GM19240 (cell line): ENCODE measurements around the gene HES5.
"Not testable (repeated sequence)": the region's sequence is repeated elsewhere in the genome, so short reads cannot be mapped to it uniquely, and the experiment has no call there.

Experiments used
- DNase-seq: peaks from one replicate; pipeline ENCODE4 v3.0.0; 2011; ENCODE audit warnings: low spot score; ENCODE audit not compliant: insufficient read length

Gene HES5

DNA sequence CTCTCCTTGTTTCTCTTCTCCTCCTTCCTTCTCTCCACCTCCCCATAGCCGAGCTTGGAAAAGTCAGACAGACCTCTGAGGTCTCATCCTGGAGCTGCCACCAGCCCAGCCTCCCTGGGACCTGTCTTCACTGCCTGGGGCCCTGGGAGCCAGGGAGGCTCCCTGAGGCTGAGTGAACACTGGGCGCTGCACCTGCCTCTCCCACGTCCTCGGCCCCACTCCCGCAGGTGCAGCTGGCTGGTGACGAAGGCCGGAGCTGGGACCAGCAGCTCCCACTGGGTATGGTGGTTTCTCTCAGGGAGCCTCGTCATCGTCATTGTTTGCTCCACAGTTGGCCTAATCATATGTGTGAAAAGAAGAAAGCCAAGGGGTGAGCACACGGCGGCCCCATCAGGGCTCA, 31.4 kb upstream of the HES5 start:
- no peak for DNase-seq

- DNase-seq: no peak
Observed at GRCh38 chr1:2560299-2561073, 30.4 kb upstream of the HES5 start.

- no peak for DNase-seq
Observed at GRCh38 chr1:2559509-2560298, 29.6 kb upstream of the HES5 start.

DNA sequence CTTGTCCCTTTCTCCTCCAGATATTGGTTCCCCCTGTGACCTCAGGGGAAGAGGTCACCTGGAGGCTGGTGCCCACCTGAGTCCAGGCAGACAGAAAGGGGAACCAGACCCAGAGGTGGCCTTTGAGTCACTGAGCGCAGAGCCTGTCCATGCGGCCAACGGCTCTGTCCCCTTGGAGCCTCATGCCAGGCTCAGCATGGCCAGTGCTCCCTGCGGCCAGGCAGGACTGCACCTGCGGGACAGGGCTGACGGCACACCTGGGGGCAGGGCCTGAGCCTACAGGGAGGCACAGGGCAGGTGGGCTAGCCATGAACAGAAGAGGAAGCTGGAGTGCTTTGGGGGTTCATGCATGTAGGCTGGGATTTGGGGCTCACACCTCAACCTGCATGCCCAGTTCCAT, 28.8 kb upstream of the HES5 start:
- DNase-seq: no peak

- DNase-seq: no peak
Observed at GRCh38 chr1:2558420-2558819, 28.4 kb upstream of the HES5 start.

GRCh38 chr1:2557482-2558400, 27.7 kb upstream of the HES5 start:
- DNase-seq: no peak

DNA sequence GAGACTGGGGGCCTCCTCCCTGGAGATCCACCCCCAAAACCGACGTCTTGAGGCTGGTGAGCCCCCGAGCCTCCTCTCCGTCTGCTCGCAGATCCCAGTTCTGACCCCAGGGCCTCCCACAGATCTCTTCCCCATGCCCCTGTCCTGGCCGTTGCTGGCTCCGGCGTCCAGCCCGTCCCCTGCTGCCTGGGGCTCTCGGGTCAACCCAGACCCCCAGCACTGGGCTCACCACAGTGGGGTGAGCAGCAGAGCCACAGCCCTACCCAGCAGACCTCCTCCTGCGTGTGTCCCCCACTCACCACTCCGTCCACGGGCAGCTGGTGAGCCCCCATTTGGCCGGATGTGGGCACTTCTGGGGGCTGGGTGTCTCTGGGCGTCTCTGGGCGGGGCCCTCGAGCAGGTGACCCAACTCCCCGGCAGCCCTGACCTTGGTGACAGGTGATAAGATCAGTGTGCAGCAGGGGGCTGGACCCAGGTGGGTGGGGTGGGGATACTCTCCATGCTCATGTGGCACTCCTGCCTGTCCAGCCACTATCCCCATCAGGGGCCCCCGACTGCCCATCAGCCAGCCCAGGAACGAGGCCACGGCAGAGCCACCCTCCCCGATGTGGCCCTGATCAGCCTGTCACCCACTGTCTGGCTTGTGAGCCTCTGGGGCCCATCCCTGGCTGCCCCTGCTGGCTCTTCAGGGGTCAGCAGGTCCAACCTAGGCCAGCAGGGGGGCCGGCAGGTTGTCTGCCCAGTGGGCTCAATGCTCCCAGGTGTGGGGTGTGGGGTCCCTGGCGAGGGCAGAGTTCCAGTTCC, 26.8 kb upstream of the HES5 start:
- DNase-seq: peak; percentile 59

DNA sequence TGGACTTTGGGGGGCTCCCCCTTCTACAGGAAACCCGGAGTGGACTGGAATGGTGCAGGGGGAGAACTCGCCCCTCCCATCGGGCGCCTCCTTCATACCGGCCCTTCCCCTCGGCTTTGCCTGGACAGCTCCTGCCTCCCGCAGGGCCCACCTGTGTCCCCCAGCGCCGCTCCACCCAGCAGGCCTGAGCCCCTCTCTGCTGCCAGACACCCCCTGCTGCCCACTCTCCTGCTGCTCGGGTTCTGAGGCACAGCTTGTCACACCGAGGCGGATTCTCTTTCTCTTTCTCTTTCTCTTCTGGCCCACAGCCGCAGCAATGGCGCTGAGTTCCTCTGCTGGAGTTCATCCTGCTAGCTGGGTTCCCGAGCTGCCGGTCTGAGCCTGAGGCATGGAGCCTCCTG, 26.2 kb upstream of the HES5 start, which contains the start of gene TNFRSF14:
TSS of gene TNFRSF14 (plus strand) at position 95 of the 401 bp plus-strand sequence. CDS start at position 389, 294 bp downstream.
- peak; percentile 97 for DNase-seq

GRCh38 chr1:2555634-2556276, 25.7 kb upstream of the HES5 start:
- peak; percentile 61 for DNase-seq

DNA sequence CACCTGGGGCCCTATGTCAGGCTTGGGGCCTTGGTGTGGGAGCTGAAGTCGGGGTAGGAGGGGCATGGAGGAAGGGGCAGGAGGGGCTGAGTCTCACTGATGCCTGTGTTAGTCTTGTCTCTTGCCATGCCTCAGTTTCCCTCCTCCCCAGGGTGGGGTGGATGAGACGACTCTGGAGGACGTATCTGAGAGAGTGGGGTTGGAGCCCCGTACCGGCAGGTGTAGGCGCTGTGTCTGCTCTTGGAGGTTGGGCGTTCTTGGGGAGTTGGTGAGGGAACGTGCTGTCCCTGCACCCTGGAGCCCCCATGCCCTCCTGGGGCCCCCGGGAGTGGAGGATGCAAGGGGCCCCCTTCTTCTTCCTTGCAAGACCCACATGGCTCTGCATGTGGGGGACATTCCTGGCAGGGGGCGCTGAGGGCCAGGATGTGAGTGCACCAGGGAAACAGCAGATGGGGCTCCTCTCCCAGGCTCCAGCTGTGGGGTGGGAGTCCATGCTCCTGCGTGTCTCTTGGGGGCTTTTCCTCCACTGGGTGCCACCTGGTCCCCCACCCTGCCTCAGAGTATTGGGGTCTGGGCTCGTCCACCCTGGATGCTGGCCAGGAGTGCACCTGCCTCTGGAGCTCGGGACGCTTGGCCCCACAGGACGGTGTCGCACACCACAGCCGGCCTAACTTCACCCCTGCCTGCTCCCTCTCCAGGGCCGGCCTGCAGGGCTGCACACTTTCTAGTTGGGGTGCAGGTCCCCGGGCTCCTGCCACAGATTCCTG, 24.7 kb upstream of the HES5 start:
- DNase-seq: no peak

DNA sequence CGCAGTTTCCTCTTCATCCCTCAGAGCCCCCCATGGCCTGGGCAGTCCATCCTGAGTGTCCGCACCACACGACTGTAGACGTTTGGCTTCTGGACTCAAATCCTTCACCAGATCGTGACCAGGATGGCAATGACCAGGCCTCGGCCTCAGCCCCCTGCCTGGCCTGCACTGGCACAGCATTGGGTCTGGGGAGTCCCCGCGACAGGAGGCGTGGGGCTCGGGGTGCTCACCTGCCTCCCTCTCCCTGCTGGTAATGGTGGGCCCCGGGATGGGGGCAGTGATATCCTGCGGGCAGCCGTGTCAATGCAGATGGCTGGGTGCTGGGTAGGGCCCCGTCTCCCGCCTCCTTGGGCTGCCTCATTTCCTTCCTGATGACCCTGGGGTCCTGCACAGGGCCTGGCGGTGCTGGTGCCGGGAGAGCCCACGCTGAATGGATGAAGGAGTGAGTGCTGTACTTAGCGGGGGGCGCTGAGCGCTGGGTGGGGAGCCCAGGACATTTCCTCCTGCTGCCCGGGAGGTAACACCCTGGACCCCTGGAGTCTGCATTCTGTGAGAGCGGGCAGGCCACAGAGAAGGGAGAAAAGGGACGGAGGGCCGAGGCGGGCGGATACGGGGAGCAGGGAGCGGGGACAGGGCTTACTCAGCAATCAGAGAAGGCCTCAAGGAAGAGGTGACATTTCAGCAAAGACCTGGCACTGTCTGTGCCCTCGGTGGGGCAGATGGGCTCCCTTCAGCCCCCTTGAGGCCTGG, 24.0 kb upstream of the HES5 start:
- DNase-seq: no peak

GRCh38 chr1:2553076-2553475, 23.0 kb upstream of the HES5 start:
- not testable (repeated sequence) for DNase-seq

DNA sequence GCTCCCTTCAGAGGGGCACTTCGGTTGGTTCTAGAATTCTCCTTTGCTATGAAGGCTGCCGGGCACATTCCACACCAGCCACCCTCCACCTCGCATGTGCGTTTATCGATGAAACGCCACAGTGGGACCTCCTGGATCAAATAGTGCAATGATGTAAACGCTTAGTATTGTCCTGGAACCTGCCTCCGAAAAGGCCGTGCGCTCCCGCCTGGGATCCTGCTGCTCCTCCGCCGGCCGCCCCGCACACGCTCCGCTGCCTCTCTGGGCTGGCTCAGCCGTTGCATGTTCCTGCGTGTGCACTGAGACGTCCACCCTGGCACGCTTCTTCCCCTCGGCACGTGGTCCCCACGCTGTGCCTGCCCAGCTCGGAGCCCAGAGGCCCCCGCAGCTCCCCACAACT, 22.1 kb upstream of the HES5 start:
- DNase-seq: no peak

DNA sequence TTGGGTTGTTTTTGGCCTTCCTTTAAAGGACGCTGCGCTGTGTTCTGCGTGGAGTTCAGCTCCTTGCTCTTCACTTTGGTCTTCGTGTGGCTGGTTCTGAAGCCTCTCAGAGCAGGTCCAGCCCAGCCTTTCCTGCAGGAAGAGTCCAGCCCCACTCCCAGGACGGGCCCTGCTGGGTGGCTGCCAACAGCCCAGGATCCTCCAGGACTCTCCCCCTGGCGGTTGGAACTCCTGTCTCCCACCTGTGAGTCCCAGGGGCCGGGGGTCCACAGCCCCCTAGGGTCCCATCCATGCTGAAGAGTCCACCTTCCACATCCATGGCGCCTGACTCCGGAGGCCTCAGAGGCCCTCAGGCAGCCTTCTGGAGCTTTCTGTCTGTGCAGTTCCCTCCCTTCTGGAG, 21.5 kb upstream of the HES5 start:
- not testable (repeated sequence) for DNase-seq

DNA sequence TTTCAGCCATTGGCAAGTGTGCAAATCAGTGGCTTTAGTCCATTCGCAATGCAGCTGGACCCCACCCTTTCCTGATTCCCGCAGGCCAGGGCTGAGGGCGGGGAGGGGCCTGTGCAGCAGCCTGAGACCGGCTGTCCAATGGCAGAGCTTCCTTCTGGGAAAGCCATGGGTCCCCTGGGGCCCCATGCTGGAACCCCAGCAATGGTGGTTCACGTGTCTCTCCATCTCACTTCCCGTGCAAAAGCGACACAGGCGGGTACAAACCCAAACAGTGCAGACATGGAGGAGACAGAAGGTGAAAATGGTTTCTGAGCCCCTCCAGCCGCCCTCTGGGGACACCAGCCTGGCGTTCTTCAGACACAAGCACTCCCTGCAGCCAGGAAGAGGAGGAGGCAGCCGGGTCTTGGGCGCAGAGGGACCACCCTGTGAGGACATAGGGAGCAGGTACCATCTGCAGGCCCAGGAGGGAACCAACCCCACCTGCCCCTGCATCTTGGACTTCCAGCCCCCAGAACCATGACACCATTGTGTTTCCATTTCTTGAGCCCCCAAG, 20.3 kb upstream of the HES5 start:
- not testable (repeated sequence) for DNase-seq

DNA sequence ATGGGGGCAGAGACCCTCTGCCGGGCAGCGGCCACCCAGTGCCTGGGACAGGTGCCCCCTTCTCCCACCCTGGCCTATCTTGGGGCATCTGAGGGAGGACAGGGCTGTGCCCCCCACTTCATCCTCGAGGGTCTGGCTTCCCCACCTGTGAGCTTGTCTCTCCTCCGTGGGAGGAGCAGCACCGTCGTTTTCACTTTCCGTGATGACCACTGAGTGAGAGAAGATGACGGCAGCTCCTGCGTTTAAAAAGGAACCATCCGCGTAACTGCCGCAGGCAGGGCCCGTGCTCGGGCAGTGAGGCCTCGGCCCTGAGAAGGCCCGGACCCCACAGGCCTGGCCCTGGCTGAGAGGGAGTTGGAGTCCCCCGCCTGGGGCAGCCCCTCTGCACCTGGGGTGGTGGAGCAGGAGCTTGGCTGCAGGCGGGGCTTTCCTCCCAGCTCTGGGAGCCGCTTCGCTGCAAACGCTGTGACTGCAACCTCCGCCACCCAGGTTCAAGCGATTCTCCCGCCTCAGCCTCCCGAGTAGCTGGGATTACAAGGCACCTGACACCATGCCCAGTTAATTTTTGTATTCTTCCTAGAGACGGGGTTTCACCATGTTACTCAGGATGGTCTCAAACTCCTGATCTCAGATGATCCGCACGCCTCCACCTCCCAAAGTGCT, 19.4 kb upstream of the HES5 start:
- not testable (repeated sequence) for DNase-seq

- DNase-seq: peak; percentile 75
Observed at GRCh38 chr1:2548068-2548589, 18.1 kb upstream of the HES5 start.
